Measurements from ENCODE around the gene LAYN.

DNA sequence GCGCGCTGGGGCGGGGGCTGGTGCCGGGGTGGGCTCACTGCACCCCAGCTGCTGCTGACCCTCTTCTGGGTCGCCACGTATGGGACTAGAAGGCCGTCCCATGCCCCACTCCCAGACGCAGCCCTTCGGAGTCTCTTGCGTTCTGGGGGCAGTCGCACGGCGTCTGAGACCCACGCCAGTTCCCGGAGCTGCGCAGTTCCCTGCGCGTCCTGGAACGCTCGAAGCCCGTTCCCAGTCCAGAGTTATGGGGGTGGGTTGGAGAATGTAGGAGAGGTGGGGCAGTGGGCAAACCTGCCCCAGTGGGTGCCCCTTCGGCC, 375 bp downstream of the LAYN start:
- TF ChIP-seq, protein P1, sequence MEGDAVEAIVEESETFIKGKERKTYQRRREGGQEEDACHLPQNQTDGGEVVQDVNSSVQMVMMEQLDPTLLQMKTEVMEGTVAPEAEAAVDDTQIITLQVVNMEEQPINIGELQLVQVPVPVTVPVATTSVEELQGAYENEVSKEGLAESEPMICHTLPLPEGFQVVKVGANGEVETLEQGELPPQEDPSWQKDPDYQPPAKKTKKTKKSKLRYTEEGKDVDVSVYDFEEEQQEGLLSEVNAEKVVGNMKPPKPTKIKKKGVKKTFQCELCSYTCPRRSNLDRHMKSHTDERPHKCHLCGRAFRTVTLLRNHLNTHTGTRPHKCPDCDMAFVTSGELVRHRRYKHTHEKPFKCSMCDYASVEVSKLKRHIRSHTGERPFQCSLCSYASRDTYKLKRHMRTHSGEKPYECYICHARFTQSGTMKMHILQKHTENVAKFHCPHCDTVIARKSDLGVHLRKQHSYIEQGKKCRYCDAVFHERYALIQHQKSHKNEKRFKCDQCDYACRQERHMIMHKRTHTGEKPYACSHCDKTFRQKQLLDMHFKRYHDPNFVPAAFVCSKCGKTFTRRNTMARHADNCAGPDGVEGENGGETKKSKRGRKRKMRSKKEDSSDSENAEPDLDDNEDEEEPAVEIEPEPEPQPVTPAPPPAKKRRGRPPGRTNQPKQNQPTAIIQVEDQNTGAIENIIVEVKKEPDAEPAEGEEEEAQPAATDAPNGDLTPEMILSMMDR (IDR thresholded peaks at IDR 0.05), result no peak
- no peak for TF ChIP-seq POLR2A (IDR thresholded peaks at IDR 0.05)

Data from body of pancreas (tissue), 4 donors.